Gastrocnemius medialis (tissue), 4 donors: Measurements from ENCODE around the gene ARL6IP6.

Experiments used
- POLR2A ChIP-seq, 2 donors: fragments of 450-650 bp; IDR thresholded peaks; one replicate each; pipeline ENCODE4 v1.6.1; 2017; ENCODE audit warnings: antibody characterized with exemption in 2 of 2, mild to moderate bottlenecking in 2 of 2, moderate library complexity in 2 of 2
- TF ChIP-seq, protein P1 (sequence below), 5 experiments: fragments of 450-650 bp in 3 of 5; fragments of 200-600 bp in 2 of 5; sonication (generic) in 2 of 5; IDR thresholded peaks in 4 of 5; conservative IDR thresholded peaks in 1 of 5; 1 replicate in 4 of 5; 2 replicates in 1 of 5; pipeline ENCODE4 v1.5.1; 2016 to 2019; ENCODE audit warnings: antibody characterized with exemption in 5 of 5, mild to moderate bottlenecking in 3 of 5, moderate library complexity in 3 of 5

- TF ChIP-seq, protein P1, sequence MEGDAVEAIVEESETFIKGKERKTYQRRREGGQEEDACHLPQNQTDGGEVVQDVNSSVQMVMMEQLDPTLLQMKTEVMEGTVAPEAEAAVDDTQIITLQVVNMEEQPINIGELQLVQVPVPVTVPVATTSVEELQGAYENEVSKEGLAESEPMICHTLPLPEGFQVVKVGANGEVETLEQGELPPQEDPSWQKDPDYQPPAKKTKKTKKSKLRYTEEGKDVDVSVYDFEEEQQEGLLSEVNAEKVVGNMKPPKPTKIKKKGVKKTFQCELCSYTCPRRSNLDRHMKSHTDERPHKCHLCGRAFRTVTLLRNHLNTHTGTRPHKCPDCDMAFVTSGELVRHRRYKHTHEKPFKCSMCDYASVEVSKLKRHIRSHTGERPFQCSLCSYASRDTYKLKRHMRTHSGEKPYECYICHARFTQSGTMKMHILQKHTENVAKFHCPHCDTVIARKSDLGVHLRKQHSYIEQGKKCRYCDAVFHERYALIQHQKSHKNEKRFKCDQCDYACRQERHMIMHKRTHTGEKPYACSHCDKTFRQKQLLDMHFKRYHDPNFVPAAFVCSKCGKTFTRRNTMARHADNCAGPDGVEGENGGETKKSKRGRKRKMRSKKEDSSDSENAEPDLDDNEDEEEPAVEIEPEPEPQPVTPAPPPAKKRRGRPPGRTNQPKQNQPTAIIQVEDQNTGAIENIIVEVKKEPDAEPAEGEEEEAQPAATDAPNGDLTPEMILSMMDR (IDR thresholded peaks at IDR 0.05 in 4 of 5, conservative IDR thresholded peaks at IDR 0.05 in 1 of 5), result no peak
- no peak for TF ChIP-seq POLR2A (IDR thresholded peaks at IDR 0.05)
Measured at GRCh38 chr2:152686321-152686720, 32.1 kb upstream of the ARL6IP6 start.
